WERI-Rb-1 (cell line): ENCODE data around the gene CERK.

ENCODE experiments used
- DNase-seq: peaks from one replicate; pipeline ENCODE4 v3.0.0-alpha.2; 2020
- H3K27ac ChIP-seq: fragments of 250-450 bp; sonication (Bioruptor Pico); 2 replicates; pipeline ENCODE4 v1.5.1; 2020; ENCODE audit warnings: mild to moderate bottlenecking, moderate library complexity
- H3K27me3 ChIP-seq: fragments of 250-450 bp; sonication (Bioruptor Pico); 2 replicates; pipeline ENCODE4 v1.5.1; 2021; ENCODE audit warnings: mild to moderate bottlenecking, low read depth, moderate library complexity; ENCODE audit not compliant: insufficient read depth, severe bottlenecking
- H3K36me3 ChIP-seq: fragments of 250-450 bp; sonication (Bioruptor Pico); 2 replicates; pipeline ENCODE4 v1.5.1; 2020; ENCODE audit warnings: mild to moderate bottlenecking, moderate library complexity
- H3K4me3 ChIP-seq: 2 replicates; pipeline ENCODE4 v1.5.1; 2011; ENCODE audit warnings: low read depth, mild to moderate bottlenecking, control low read depth, low read length
- H3K9me3 ChIP-seq: fragments of 250-450 bp; sonication (Bioruptor Pico); 2 replicates; pipeline ENCODE4 v1.5.1; 2021; ENCODE audit warnings: mild to moderate bottlenecking, moderate library complexity; ENCODE audit not compliant: severe bottlenecking
- TF ChIP-seq, protein P1 (sequence below): IDR thresholded peaks from 2 replicates; pipeline ENCODE4 v1.5.1; 2011; ENCODE audit warnings: low read depth, mild to moderate bottlenecking, control low read depth, inconsistent platforms, low read length

The CERK gene

DNA sequence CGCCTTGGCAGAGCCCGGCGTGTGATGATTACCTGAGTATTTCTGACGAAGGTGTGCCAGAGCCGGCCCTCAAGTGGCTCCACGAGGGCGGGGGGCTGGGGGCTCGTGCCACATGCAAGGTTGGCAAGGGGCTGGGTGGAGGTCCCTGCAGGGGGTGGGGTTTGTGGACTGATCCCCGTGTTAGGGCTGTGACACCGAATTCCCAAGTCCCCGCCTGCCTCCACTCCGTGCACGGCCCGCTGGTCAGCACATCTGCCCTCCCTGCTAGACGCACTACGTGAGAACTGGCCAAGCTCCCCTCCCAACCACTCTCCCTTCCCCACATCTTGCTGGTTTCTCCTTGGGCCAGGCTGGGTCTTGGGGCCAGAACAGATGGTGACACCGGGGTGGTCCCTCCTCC, 83.6 kb downstream of the CERK start:
- no peaks in the 10 kb centered on the region for H3K27me3 ChIP-seq
- H3K27ac ChIP-seq, result no peak overlapping the region
- TF ChIP-seq, protein P1, sequence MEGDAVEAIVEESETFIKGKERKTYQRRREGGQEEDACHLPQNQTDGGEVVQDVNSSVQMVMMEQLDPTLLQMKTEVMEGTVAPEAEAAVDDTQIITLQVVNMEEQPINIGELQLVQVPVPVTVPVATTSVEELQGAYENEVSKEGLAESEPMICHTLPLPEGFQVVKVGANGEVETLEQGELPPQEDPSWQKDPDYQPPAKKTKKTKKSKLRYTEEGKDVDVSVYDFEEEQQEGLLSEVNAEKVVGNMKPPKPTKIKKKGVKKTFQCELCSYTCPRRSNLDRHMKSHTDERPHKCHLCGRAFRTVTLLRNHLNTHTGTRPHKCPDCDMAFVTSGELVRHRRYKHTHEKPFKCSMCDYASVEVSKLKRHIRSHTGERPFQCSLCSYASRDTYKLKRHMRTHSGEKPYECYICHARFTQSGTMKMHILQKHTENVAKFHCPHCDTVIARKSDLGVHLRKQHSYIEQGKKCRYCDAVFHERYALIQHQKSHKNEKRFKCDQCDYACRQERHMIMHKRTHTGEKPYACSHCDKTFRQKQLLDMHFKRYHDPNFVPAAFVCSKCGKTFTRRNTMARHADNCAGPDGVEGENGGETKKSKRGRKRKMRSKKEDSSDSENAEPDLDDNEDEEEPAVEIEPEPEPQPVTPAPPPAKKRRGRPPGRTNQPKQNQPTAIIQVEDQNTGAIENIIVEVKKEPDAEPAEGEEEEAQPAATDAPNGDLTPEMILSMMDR, result no peak
- H3K36me3 ChIP-seq, result no peaks in the 10 kb centered on the region
- H3K4me3 ChIP-seq, result no peak overlapping the region
- DNase-seq, result no peak
- no peaks in the 10 kb centered on the region for H3K9me3 ChIP-seq

DNA sequence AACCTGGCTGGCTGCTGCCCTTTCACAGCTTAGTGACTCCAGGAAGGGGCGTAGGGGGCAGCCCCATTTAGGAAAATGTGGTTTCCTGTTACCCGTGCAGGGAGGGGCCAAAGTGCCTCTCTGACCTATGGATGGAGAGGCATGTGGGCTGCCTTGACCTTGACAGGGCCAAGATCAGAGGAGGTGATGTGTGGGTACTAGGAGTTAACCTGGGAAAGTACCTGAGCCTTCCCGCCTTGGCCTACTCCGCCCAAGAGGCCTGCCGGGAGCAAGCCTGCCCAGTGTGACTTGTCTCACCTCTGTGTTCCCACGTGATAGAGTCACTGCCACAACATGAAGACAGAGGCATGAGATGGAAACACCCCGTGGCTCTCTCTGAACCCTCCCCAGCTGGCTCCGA, 84.5 kb downstream of the CERK start:
- DNase-seq, result no peak
- TF ChIP-seq, protein P1, result no peak
- no peak overlapping the region for H3K4me3 ChIP-seq

DNA sequence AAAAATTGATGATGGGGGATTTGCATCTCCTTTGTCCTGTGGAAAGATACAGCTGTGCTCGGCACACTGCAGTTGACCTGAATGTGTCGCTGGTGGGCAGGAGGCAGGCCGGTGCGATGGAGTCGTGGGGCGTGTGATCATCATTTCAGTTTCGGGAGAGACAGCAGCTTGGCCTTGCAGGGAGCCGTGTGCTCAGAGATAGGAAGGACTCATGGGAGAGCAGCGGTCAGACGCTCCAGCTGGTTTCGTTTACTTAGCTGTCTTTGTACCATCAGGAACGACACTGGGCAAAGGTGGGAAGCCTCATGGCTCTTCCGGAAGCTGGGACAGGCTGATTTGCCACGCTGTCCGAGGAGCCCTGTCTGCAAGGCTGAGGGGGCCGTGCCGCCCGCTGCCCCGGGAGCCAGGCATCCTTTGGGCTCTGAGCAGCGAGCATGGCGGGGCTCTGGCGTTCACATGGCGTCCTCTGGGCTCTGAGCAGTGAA, 85.2 kb downstream of the CERK start:
- TF ChIP-seq, protein P1, result no peak
- no peak overlapping the region for H3K27ac ChIP-seq
- no peaks in the 10 kb centered on the region for H3K27me3 ChIP-seq
- H3K9me3 ChIP-seq, result no peaks in the 10 kb centered on the region
- no peak overlapping the region for H3K4me3 ChIP-seq
- H3K36me3 ChIP-seq, result no peaks in the 10 kb centered on the region
- no peak for DNase-seq

More for the DNA sequence above, 84.5 kb downstream of the CERK start:
- no peaks in the 10 kb centered on the region for H3K36me3 ChIP-seq
- no peaks in the 10 kb centered on the region for H3K27me3 ChIP-seq
- no peaks in the 10 kb centered on the region for H3K9me3 ChIP-seq
- H3K27ac ChIP-seq, result no peak overlapping the region

DNA sequence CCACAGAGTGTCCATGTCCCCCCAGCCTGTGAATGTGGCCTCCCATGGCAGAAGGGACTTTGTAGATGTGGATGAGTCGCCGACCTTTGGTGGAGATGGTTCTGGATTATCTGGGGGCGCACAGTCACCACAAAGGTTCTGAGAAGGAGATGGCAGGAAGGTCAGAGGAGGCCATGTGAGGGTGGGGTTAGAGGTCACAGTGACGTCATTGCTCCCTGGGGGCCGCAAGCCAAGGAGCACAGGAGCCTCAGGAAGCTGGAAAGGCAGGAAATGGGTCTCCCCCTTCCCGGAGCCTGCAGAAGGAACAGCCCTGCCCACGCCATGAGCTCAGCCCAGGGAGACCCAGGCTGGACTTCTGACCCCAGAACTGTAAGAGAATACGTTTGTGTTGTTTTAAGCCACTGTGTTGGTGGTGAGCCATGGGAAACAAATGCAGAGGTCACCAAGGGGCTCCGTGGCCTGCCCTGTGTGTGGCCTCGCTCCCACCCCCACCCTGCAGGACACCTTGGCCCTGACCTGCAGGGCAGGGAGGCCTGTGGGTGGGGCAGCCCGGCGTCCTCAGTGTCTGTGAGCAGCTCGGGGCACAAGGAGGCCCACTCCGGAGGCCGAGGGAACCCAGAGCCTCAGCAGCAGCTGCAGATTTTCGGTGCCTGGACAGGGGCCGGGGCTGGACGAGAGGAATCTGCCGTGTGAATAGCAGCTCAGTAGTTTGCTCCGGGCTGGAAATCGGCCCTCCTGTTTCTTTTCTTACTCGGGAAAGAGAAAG, 85.8 kb downstream of the CERK start:
- Histone ChIP-seq H3K27ac (no peak overlapping the region), H3K9me3 (no peaks in the 10 kb centered on the region)
- DNase-seq, result no peak

DNA sequence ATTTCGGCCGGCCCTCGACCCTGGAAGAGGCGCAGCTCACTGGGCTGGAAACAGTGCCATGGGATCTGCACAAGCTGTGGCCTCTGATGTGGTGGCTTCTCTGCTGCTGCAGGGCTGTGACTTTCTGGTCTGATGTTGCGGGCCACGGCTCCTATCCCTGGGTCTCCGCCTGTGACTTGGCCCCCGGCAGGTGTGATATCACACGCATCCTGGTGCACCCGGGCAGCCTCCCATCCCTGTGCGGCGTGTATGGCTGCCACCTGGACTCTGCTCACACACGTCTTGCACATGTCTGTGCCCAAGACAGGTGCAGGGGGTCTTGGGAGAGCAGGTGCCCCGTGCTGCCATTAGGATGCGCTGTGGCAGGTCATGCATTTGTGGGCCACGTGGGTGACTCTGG, 86.7 kb downstream of the CERK start:
- Histone ChIP-seq H3K9me3 (no peaks in the 10 kb centered on the region), H3K36me3 (no peaks in the 10 kb centered on the region), H3K27ac (no peak overlapping the region), H3K4me3 (no peak overlapping the region), H3K27me3 (no peaks in the 10 kb centered on the region)
- DNase-seq, result no peak
- TF ChIP-seq, protein P1, result no peak

More for the DNA sequence above, 85.8 kb downstream of the CERK start:
- Histone ChIP-seq H3K4me3 (no peak overlapping the region), H3K27me3 (no peaks in the 10 kb centered on the region), H3K36me3 (no peaks in the 10 kb centered on the region)
- TF ChIP-seq, protein P1, result no peak
